Measurements from ENCODE around the gene TAGAP.

- TF ChIP-seq RAD21 (IDR thresholded peaks at IDR 0.05 in 1 of 2, conservative IDR thresholded peaks at IDR 0.05 in 1 of 2; ENCODE audit: low read depth in 2 of 2, low read length in 2 of 2) (no peak), TAF1 (IDR thresholded peaks at IDR 0.05; ENCODE audit: low read depth, low read length) (no peak), PHF8 (conservative IDR thresholded peaks at IDR 0.05; ENCODE audit: low read depth, low read length) (no peak), YY1 (IDR thresholded peaks at IDR 0.05; ENCODE audit: low read depth, low read length) (no peak), CTCF (IDR thresholded peaks at IDR 0.05; ENCODE audit: control extremely low read depth in 1 of 3, insufficient read depth in 1 of 3, low read depth in 1 of 3, low read length in 3 of 3) (no peak), POLR2A (IDR thresholded peaks at IDR 0.05; ENCODE audit: control extremely low read depth in 1 of 2, low read depth in 2 of 2, low read length in 2 of 2) (no peak)
These were observed 7.0 kb downstream of the TAGAP start for GRCh38 chr6:159037756-159038290.
